Mesenchymal stem cell (in vitro differentiated cells and primary cell): ENCODE results near the gene S1PR3.

Experiments used
- DNase-seq: peaks from one replicate; pipeline ENCODE4 v3.0.0-alpha.2; 2013
- H2AFZ ChIP-seq: one replicate; pipeline ENCODE4 v1.6.1; 2013; ENCODE audit warnings: low read depth, mild to moderate bottlenecking, control low read depth, inconsistent platforms, low read length, moderate library complexity
- H2AK5ac ChIP-seq: 2 replicates; pipeline ENCODE4 v1.6.1; 2013; ENCODE audit warnings: low read length, moderate library complexity, mild to moderate bottlenecking, inconsistent platforms; ENCODE audit not compliant: severe bottlenecking
- H2BK120ac ChIP-seq: one replicate; pipeline ENCODE4 v1.6.1; 2013; ENCODE audit warnings: low read depth, mild to moderate bottlenecking, inconsistent platforms, low read length, moderate library complexity
- H2BK12ac ChIP-seq, 2 experiments: one replicate each; pipeline ENCODE4 v1.6.1; 2013; ENCODE audit warnings: inconsistent platforms in 2 of 2, low read length in 2 of 2, mild to moderate bottlenecking in 2 of 2, moderate library complexity in 2 of 2, control low read depth in 1 of 2
- H2BK15ac ChIP-seq: one replicate; pipeline ENCODE4 v1.6.1; 2013; ENCODE audit warnings: mild to moderate bottlenecking, low read depth, inconsistent platforms; ENCODE audit not compliant: poor library complexity, severe bottlenecking
- H2BK5ac ChIP-seq: 2 replicates; pipeline ENCODE4 v1.6.1; 2013; ENCODE audit warnings: low read depth, mild to moderate bottlenecking, low read length, control low read depth, inconsistent platforms; ENCODE audit not compliant: poor library complexity, severe bottlenecking
- H3K14ac ChIP-seq, 2 experiments: one replicate each; pipeline ENCODE4 v1.6.1; 2013; ENCODE audit warnings: inconsistent platforms in 2 of 2, low read length in 2 of 2, control low read depth in 1 of 2, mild to moderate bottlenecking in 1 of 2, moderate library complexity in 1 of 2
- H3K18ac ChIP-seq, 2 experiments: one replicate each; pipeline ENCODE4 v1.6.1; 2013; ENCODE audit warnings: inconsistent platforms in 2 of 2, low read length in 2 of 2, control low read depth in 1 of 2, low read depth in 1 of 2, mild to moderate bottlenecking in 1 of 2
- H3K23ac ChIP-seq, 2 experiments: one replicate each; pipeline ENCODE4 v1.6.1; 2013; ENCODE audit warnings: inconsistent platforms in 2 of 2, low read length in 2 of 2, mild to moderate bottlenecking in 2 of 2, moderate library complexity in 2 of 2, control low read depth in 1 of 2
- H3K27ac ChIP-seq: 2 replicates; pipeline ENCODE4 v1.5.1; 2013; ENCODE audit warnings: mild to moderate bottlenecking, moderate library complexity, low read length, control low read depth, inconsistent platforms; ENCODE audit not compliant: poor library complexity, severe bottlenecking
- H3K27me3 ChIP-seq, 2 experiments: 2 replicates each; pipeline versions ENCODE4 v1.6.1 to v1.7.0; 2013; ENCODE audit warnings: low read length in 2 of 2, mild to moderate bottlenecking in 2 of 2, moderate library complexity in 2 of 2, control low read depth in 1 of 2, inconsistent platforms in 1 of 2; ENCODE audit not compliant: control insufficient read depth in 1 of 2, insufficient read depth in 1 of 2
- H3K36me3 ChIP-seq, 2 experiments: 2 replicates each; pipeline versions ENCODE4 v1.6.1 to v1.7.0; 2013; ENCODE audit warnings: low read length in 2 of 2, control low read depth in 1 of 2, inconsistent platforms in 1 of 2, low read depth in 1 of 2, mild to moderate bottlenecking in 1 of 2; ENCODE audit not compliant: insufficient read depth in 2 of 2, control insufficient read depth in 1 of 2
- H3K4ac ChIP-seq, 2 experiments: one replicate each; pipeline ENCODE4 v1.6.1; 2013; ENCODE audit warnings: inconsistent platforms in 2 of 2, low read length in 2 of 2, mild to moderate bottlenecking in 2 of 2, moderate library complexity in 2 of 2, control low read depth in 1 of 2, low read depth in 1 of 2
- H3K4me1 ChIP-seq: 2 replicates; pipeline ENCODE4 v1.6.1; 2013; ENCODE audit warnings: low read depth, low read length, control low read depth; ENCODE audit not compliant: control insufficient read depth, insufficient read depth
- H3K4me2 ChIP-seq: 2 replicates; pipeline ENCODE4 v1.6.1; 2013; ENCODE audit warnings: low read length, mild to moderate bottlenecking, inconsistent platforms; ENCODE audit not compliant: poor library complexity, severe bottlenecking
- H3K4me3 ChIP-seq, 2 experiments: 2 replicates each; pipeline versions ENCODE4 v1.5.1 to v1.7.0; 2013; ENCODE audit warnings: low read length in 2 of 2, mild to moderate bottlenecking in 2 of 2, control low read depth in 1 of 2, low read depth in 1 of 2; ENCODE audit not compliant: insufficient read depth in 1 of 2
- H3K79me1 ChIP-seq: replicated peaks from 2 replicates; pipeline ENCODE4 v1.6.1; 2013; ENCODE audit warnings: mild to moderate bottlenecking, control low read depth, low read length, inconsistent platforms; ENCODE audit not compliant: poor library complexity, severe bottlenecking
- H3K9ac ChIP-seq: 2 replicates; pipeline ENCODE4 v1.7.0; 2013; ENCODE audit warnings: mild to moderate bottlenecking, low read length, moderate library complexity
- H3K9me3 ChIP-seq: 2 replicates; pipeline ENCODE4 v1.7.0; 2013; ENCODE audit warnings: mild to moderate bottlenecking, low read length; ENCODE audit not compliant: control insufficient read depth
- H4K8ac ChIP-seq: one replicate; pipeline ENCODE4 v1.6.1; 2013; ENCODE audit warnings: inconsistent platforms, mild to moderate bottlenecking, low read length, moderate library complexity
- H4K91ac ChIP-seq: one replicate; pipeline ENCODE4 v1.6.1; 2013; ENCODE audit warnings: mild to moderate bottlenecking, low read length, inconsistent platforms
- WGBS: methylation state at CpG from one replicate; pipeline ENCODE4 v1.1.7; 2013; ENCODE audit warnings: mixed read lengths; 5-methylcytosine and 5-hydroxymethylcytosine counted together

Gene S1PR3

GRCh38 chr9:89024727-89025126 lies 33.5 kb downstream of the S1PR3 start:
- Histone ChIP-seq H3K4me1 (peaks cover 15% of the 10 kb centered on the region), H2BK5ac (no peak overlapping the region), H3K27me3 (no peaks in the 10 kb centered on the region), H3K4ac (no peak overlapping the region), H3K79me1 (no peaks in the 10 kb centered on the region), H4K91ac (no peak overlapping the region), H3K4me2 (no peak overlapping the region), H3K27ac (no peak overlapping the region), H3K18ac (no peak overlapping the region), H3K9me3 (peaks cover 5% of the 10 kb centered on the region), H2BK12ac (no peak overlapping the region), H4K8ac (no peak overlapping the region), H2AFZ (no peak overlapping the region), H3K4me3 (no peak overlapping the region), H3K9ac (no peak overlapping the region), H3K14ac (no peak overlapping the region), H2BK120ac (peak overlapping the region; percentile 19), H3K23ac (no peak overlapping the region), H2AK5ac (no peak overlapping the region), H3K36me3 (peaks cover 0 to 7% of the 10 kb centered on the region in 2 experiments), H2BK15ac (no peak overlapping the region)
- 98% methylated on average over 3 of the region's 4 CpGs for WGBS
- DNase-seq, result no peak

- Histone ChIP-seq H3K36me3 (peaks cover 0 to 3% of the 10 kb centered on the region in 2 experiments), H3K18ac (no peak overlapping the region)
These were observed 34.3 kb downstream of the S1PR3 start for GRCh38 chr9:89025553-89025952.

DNA sequence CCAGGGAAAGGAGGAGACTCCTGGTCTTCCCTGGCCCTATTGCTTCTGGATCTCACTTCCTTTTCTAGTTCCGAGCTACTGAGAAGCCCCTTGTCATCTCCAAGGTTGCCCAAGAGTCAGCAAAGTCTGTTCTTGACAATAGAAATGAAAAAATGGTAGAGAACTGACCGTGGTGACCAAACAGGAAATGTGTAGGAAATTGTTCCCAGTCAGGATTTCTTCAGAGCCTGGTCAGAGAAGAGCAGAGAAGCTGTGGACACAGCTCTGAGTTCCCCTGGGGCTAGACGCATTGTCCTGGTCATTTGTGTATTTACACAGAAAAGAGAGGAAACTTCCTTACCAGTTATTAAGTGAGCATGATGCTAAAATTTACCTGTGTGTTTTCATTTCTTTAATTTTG lies 35.6 kb downstream of the S1PR3 start:
- H2BK12ac ChIP-seq, result no peak overlapping the region

More at GRCh38 chr9:89025553-89025952, 34.3 kb downstream of the S1PR3 start:
- Histone ChIP-seq H3K23ac (no peak overlapping the region), H3K27ac (no peak overlapping the region), H3K4me2 (no peak overlapping the region), H3K4me1 (peaks cover 14% of the 10 kb centered on the region), H3K27me3 (no peaks in the 10 kb centered on the region), H4K8ac (no peak overlapping the region), H3K79me1 (no peaks in the 10 kb centered on the region), H2AK5ac (no peak overlapping the region), H3K9ac (no peak overlapping the region), H2BK120ac (no peak overlapping the region), H3K9me3 (peaks cover 13% of the 10 kb centered on the region), H2AFZ (no peak overlapping the region), H2BK5ac (no peak overlapping the region), H2BK12ac (no peak overlapping the region), H2BK15ac (no peak overlapping the region), H3K4ac (no peak overlapping the region), H3K4me3 (no peak overlapping the region), H3K14ac (no peak overlapping the region), H4K91ac (no peak overlapping the region)
- DNase-seq, result no peak

DNA sequence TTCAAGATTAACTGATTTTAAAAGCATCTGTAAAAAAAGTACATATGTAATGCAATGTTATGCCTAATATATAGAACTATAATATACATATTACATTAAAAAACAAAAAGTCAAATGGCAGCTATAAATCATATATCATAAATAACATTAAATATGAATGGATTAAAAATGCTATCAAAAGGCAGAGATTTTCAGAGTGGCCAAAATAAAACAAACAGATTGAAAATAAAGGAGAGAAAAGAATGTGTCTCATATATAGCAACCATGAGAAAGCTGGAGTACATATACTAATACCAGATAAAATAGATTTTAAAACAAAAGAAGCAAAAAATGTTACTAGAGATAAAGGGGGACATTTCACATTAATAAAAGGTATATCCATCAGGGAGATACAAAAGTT lies 38.5 kb downstream of the S1PR3 start:
- Histone ChIP-seq H3K4ac (no peak overlapping the region), H3K4me1 (no peaks in the 10 kb centered on the region), H2AK5ac (no peak overlapping the region), H4K91ac (no peak overlapping the region), H3K79me1 (no peaks in the 10 kb centered on the region), H3K36me3 (peaks cover 6 to 12% of the 10 kb centered on the region in 2 experiments), H3K4me2 (no peak overlapping the region), H2BK120ac (no peak overlapping the region), H3K4me3 (peak overlapping the region in 1 of 2 experiments; percentile 14), H4K8ac (no peak overlapping the region), H2BK15ac (no peak overlapping the region), H2BK5ac (no peak overlapping the region), H3K14ac (no peak overlapping the region), H3K27me3 (no peaks in the 10 kb centered on the region), H3K23ac (no peak overlapping the region), H2BK12ac (no peak overlapping the region), H3K9ac (no peak overlapping the region), H3K9me3 (peaks cover 16% of the 10 kb centered on the region), H3K27ac (no peak overlapping the region), H3K18ac (no peak overlapping the region), H2AFZ (no peak overlapping the region)
- DNase-seq, result no peak

More for the DNA sequence above, 35.6 kb downstream of the S1PR3 start:
- no peak overlapping the region for H2AK5ac ChIP-seq
- H3K4me1 ChIP-seq, result peaks cover 2% of the 10 kb centered on the region
- H3K4me2 ChIP-seq, result no peak overlapping the region
- no peaks in the 10 kb centered on the region for H3K27me3 ChIP-seq
- H4K91ac ChIP-seq, result no peak overlapping the region
- H3K18ac ChIP-seq, result no peak overlapping the region
- H3K4ac ChIP-seq, result no peak overlapping the region
- no peak overlapping the region for H2BK5ac ChIP-seq
- DNase-seq, result no peak
- no peak overlapping the region for H2BK120ac ChIP-seq
- no peak overlapping the region for H3K4me3 ChIP-seq
- no peak overlapping the region for H4K8ac ChIP-seq
- H3K9me3 ChIP-seq, result peaks cover 16% of the 10 kb centered on the region
- H2BK15ac ChIP-seq, result no peak overlapping the region
- H2AFZ ChIP-seq, result no peak overlapping the region
- H3K9ac ChIP-seq, result no peak overlapping the region
- H3K79me1 ChIP-seq, result no peaks in the 10 kb centered on the region
- H3K36me3 ChIP-seq, result peaks cover 5 to 7% of the 10 kb centered on the region in 2 experiments
- no peak overlapping the region for H3K14ac ChIP-seq
- H3K23ac ChIP-seq, result no peak overlapping the region
- 74% methylated on average over 3 of the region's 3 CpGs for WGBS
- no peak overlapping the region for H3K27ac ChIP-seq
